ENCODE data around the gene LY9. TPM values are rescaled to one million over a fixed set of nuclear protein-coding genes. Genes with fewer than 3 reads are reported as not detected.

LY9 gene
- total RNA-seq, 1 donor from 2014 or later = not detected

GRCh38 chr1:160850993-160851392, 55.0 kb downstream of the LY9 start:
- Mint-ChIP-seq H3K4me1 (ENCODE audit: low read depth, unreplicated experiment) (no peaks in the 10 kb centered on the region), H3K4me3 (ENCODE audit: unreplicated experiment) (no peak overlapping the region), H3K27me3 (ENCODE audit: unreplicated experiment) (peaks cover 2% of the 10 kb centered on the region), H3K27ac (ENCODE audit: unreplicated experiment) (no peak overlapping the region), H3K36me3 (ENCODE audit: unreplicated experiment) (no peaks in the 10 kb centered on the region), H3K9me3 (ENCODE audit: unreplicated experiment) (no peaks in the 10 kb centered on the region)
- TF ChIP-seq CTCF (IDR thresholded peaks at IDR 0.05; ENCODE audit: partially characterized antibody, unreplicated experiment) = no peak
- no peak for DNase-seq

GRCh38 chr1:160853014-160853413, 57.0 kb downstream of the LY9 start:
- Mint-ChIP-seq H3K36me3 (ENCODE audit: unreplicated experiment) (no peaks in the 10 kb centered on the region), H3K9me3 (ENCODE audit: unreplicated experiment) (no peaks in the 10 kb centered on the region), H3K4me1 (ENCODE audit: low read depth, unreplicated experiment) (no peaks in the 10 kb centered on the region), H3K4me3 (ENCODE audit: unreplicated experiment) (no peak overlapping the region), H3K27me3 (ENCODE audit: unreplicated experiment) (peaks cover 2% of the 10 kb centered on the region), H3K27ac (ENCODE audit: unreplicated experiment) (no peak overlapping the region)
- DNase-seq = no peak
- TF ChIP-seq CTCF (IDR thresholded peaks at IDR 0.05; ENCODE audit: partially characterized antibody, unreplicated experiment) = no peak

GRCh38 chr1:160853754-160854153, 57.8 kb downstream of the LY9 start:
- Mint-ChIP-seq H3K9me3 (ENCODE audit: unreplicated experiment) (peaks cover 4% of the 10 kb centered on the region), H3K4me1 (ENCODE audit: low read depth, unreplicated experiment) (no peaks in the 10 kb centered on the region)
- no peak for DNase-seq

GRCh38 chr1:160855181-160855981, 59.4 kb downstream of the LY9 start:
- no peak overlapping the region for H3K4me3 Mint-ChIP-seq (ENCODE audit: unreplicated experiment)
- DNase-seq = no peak
- no peaks in the 10 kb centered on the region for H3K36me3 Mint-ChIP-seq (ENCODE audit: unreplicated experiment)
- no peaks in the 10 kb centered on the region for H3K4me1 Mint-ChIP-seq (ENCODE audit: low read depth, unreplicated experiment)
- H3K9me3 Mint-ChIP-seq (ENCODE audit: unreplicated experiment) = peaks cover 5% of the 10 kb centered on the region
- H3K27ac Mint-ChIP-seq (ENCODE audit: unreplicated experiment) = no peak overlapping the region
- no peak for TF ChIP-seq CTCF (IDR thresholded peaks at IDR 0.05; ENCODE audit: partially characterized antibody, unreplicated experiment)
- peaks cover 2% of the 10 kb centered on the region for H3K27me3 Mint-ChIP-seq (ENCODE audit: unreplicated experiment)

More at GRCh38 chr1:160853754-160854153, 57.8 kb downstream of the LY9 start:
- Mint-ChIP-seq H3K27me3 (ENCODE audit: unreplicated experiment) (peaks cover 2% of the 10 kb centered on the region), H3K4me3 (ENCODE audit: unreplicated experiment) (no peak overlapping the region), H3K36me3 (ENCODE audit: unreplicated experiment) (no peaks in the 10 kb centered on the region), H3K27ac (ENCODE audit: unreplicated experiment) (no peak overlapping the region)
- TF ChIP-seq CTCF (IDR thresholded peaks at IDR 0.05; ENCODE audit: partially characterized antibody, unreplicated experiment) = no peak

GRCh38 chr1:160858097-160858496, 62.1 kb downstream of the LY9 start:
- no peak for TF ChIP-seq CTCF (IDR thresholded peaks at IDR 0.05; ENCODE audit: partially characterized antibody, unreplicated experiment)

More at GRCh38 chr1:160858097-160858496, 62.1 kb downstream of the LY9 start:
- Mint-ChIP-seq H3K36me3 (ENCODE audit: unreplicated experiment) (no peaks in the 10 kb centered on the region), H3K9me3 (ENCODE audit: unreplicated experiment) (peaks cover 5% of the 10 kb centered on the region), H3K27ac (ENCODE audit: unreplicated experiment) (no peak overlapping the region), H3K4me3 (ENCODE audit: unreplicated experiment) (no peak overlapping the region), H3K27me3 (ENCODE audit: unreplicated experiment) (peaks cover 5% of the 10 kb centered on the region), H3K4me1 (ENCODE audit: low read depth, unreplicated experiment) (no peaks in the 10 kb centered on the region)
- no peak for DNase-seq

All from glutamatergic neuron (in vitro differentiated cells).